ENCODE data around the gene MYO3B. TPM values are rescaled to one million over a fixed set of nuclear protein-coding genes. Genes with fewer than 3 reads are reported as not detected.

The MYO3B gene
- total RNA-seq, 1 donor from 2014 or later = not detected

GRCh38 chr2:170156592-170156991 lies 21.4 kb upstream of the MYO3B start:
- ChIA-PET POLR2A (no interaction called here), CTCF (no interaction called here)
- H3K27ac Mint-ChIP-seq = no peak overlapping the region
- ATAC-seq (ENCODE audit: low read depth) (no peak), DNase-seq (no peak)
- H3K9me3 Mint-ChIP-seq = no peaks in the 10 kb centered on the region
- TF ChIP-seq CTCF (IDR thresholded peaks at IDR 0.05) = no peak
- H3K4me3 Mint-ChIP-seq = no peak overlapping the region
- intact Hi-C loops (cut with micrococcal nuclease) = no loop called here
- no peaks in the 10 kb centered on the region for H3K36me3 Mint-ChIP-seq (ENCODE audit: low read depth)
- H3K27me3 Mint-ChIP-seq = no peaks in the 10 kb centered on the region
- peaks cover 2% of the 10 kb centered on the region for H3K4me1 Mint-ChIP-seq

- H3K4me3 Mint-ChIP-seq = no peak overlapping the region
- ChIA-PET POLR2A (no interaction called here), CTCF (no interaction called here)
- TF ChIP-seq CTCF (IDR thresholded peaks at IDR 0.05) = no peak
- H3K36me3 Mint-ChIP-seq (ENCODE audit: low read depth) = no peaks in the 10 kb centered on the region
- no peaks in the 10 kb centered on the region for H3K27me3 Mint-ChIP-seq
- H3K4me1 Mint-ChIP-seq = peaks cover 2% of the 10 kb centered on the region
- DNase-seq (no peak), ATAC-seq (ENCODE audit: low read depth) (no peak)
- no peaks in the 10 kb centered on the region for H3K9me3 Mint-ChIP-seq
- intact Hi-C loops (cut with micrococcal nuclease) = no loop called here
- no peak overlapping the region for H3K27ac Mint-ChIP-seq
Observed at GRCh38 chr2:170157025-170157684, 20.8 kb upstream of the MYO3B start.

GRCh38 chr2:170159060-170159459 lies 18.9 kb upstream of the MYO3B start:
- ATAC-seq (ENCODE audit: low read depth) = no peak

DNA sequence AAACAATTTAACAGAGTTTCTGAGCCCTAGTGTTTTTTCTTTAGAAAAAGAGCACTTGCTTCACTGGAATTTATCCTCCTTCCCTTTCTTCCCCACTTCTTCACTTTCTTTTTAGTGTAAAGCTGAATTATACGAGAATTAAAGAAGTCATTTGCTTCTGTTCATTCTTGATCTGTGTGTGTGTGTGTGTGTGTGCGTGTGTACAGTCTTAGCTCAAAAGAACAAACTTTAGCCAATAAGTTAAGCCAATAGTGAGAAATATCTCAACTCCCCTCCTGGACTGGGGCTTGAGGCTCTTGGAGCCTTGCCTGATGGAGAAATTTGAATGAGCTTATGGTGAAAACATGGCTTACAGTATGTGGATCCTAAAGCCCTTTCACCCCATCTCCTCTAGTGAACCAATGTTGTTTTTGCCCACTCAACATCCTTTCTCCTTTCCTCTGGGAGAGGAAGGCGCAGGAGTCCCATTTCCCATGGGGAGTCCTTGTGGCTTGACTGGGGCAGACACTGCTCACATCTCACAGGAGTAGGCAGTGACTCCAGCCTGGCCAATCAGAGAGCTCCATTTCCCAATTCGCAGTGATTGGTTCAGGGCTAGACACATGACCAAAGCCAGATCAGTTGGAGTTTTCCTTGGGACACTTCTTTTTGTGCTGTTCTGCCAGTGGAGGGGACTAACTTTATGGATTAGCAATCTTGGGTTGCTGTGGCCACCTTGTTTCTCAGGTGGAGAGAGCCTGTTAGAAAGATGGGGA lies 16.3 kb upstream of the MYO3B start:
- CTCF ChIA-PET = no interaction called here
- no peaks in the 10 kb centered on the region for H3K36me3 Mint-ChIP-seq (ENCODE audit: low read depth)
- H3K27me3 Mint-ChIP-seq = no peaks in the 10 kb centered on the region

More at GRCh38 chr2:170159060-170159459, 18.9 kb upstream of the MYO3B start:
- ChIA-PET POLR2A (no interaction called here), CTCF (no interaction called here)
- Mint-ChIP-seq H3K27ac (no peak overlapping the region), H3K4me3 (no peak overlapping the region), H3K4me1 (peaks cover 2% of the 10 kb centered on the region), H3K27me3 (no peaks in the 10 kb centered on the region), H3K36me3 (ENCODE audit: low read depth) (no peaks in the 10 kb centered on the region), H3K9me3 (no peaks in the 10 kb centered on the region)
- no peak for DNase-seq
- TF ChIP-seq CTCF (IDR thresholded peaks at IDR 0.05) = no peak
- intact Hi-C loops (cut with micrococcal nuclease) = no loop called here

More for the DNA sequence above, 16.3 kb upstream of the MYO3B start:
- Mint-ChIP-seq H3K4me3 (no peak overlapping the region), H3K4me1 (peaks cover 2% of the 10 kb centered on the region), H3K9me3 (no peaks in the 10 kb centered on the region), H3K27ac (no peak overlapping the region)
- no peak for DNase-seq
- no peak for ATAC-seq (ENCODE audit: low read depth)
- intact Hi-C loops (cut with micrococcal nuclease) = no loop called here
- no peak for TF ChIP-seq CTCF (IDR thresholded peaks at IDR 0.05)
- POLR2A ChIA-PET = no interaction called here

All from activated B cell treated with CpG ODN at 0.5 μM for 24 hours (primary cell).